ENCODE measurements around the gene ADGRF4. TPM values are rescaled to one million over a fixed set of nuclear protein-coding genes. Genes with fewer than 3 reads are reported as not detected.

The ADGRF4 gene
- total and polyA plus RNA-seq, 2 of the 8 experiments (the other 6 are each of a cell fraction or from before 2014, with no cell fraction given): 0.02 TPM; not detected in 1

GRCh38 chr6:47741807-47742206, 43.4 kb downstream of the ADGRF4 start:
- POLR2A ChIA-PET (ENCODE audit: partially characterized antibody): no interaction called here
- Histone ChIP-seq H3K27ac (ENCODE audit: low read depth, low read length) (no peak overlapping the region), H3K27me3 (replicated peaks in 1 of 4; ENCODE audit: control insufficient read depth in 3 of 4, extremely low read depth in 1 of 4, insufficient read depth in 3 of 4, low read length in 3 of 4) (no peaks in the 10 kb centered on the region), H3K23me2 (ENCODE audit: low read depth, low read length) (no peaks in the 10 kb centered on the region; the same call in 1 of the 2 replicates), H2AK5ac (ENCODE audit: low read depth, low read length) (no peak overlapping the region), H3K14ac (ENCODE audit: insufficient read length) (no peak overlapping the region), H4K20me1 (replicated peaks in 1 of 2; ENCODE audit: control insufficient read depth in 1 of 2, insufficient read depth in 2 of 2, low read length in 2 of 2) (no peaks in the 10 kb centered on the region), H3K23ac (ENCODE audit: insufficient read length) (no peak overlapping the region), H2BK20ac (ENCODE audit: low read length) (no peak overlapping the region), H3K56ac (replicated peaks; ENCODE audit: insufficient read length, low read depth, low read length) (no peak overlapping the region), H4K8ac (ENCODE audit: extremely low read depth, insufficient read depth, low read length) (no peak overlapping the region), H3K4me1 (replicated peaks in 1 of 4; ENCODE audit: control insufficient read depth in 3 of 4, insufficient read depth in 4 of 4, low read length in 3 of 4) (peaks cover 0 to 5% (median 1%) of the 10 kb centered on the region in 4 experiments; a peak in 4 of 7 replicates), H2BK15ac (ENCODE audit: low read length) (no peak overlapping the region), H2BK12ac (ENCODE audit: low read depth, low read length) (0 out of 2 replicates have a peak overlapping the region, but pooled peaks have one; percentile 75), H3K4me2 (ENCODE audit: insufficient read depth in 1 of 2, low read depth in 2 of 2, low read length in 2 of 2) (no peak overlapping the region), H3K79me1 (ENCODE audit: low read depth, low read length) (no peaks in the 10 kb centered on the region), H3K9ac (replicated peaks in 1 of 4; ENCODE audit: extremely low read depth in 1 of 4, low read depth in 3 of 4, low read length in 3 of 4) (no peak overlapping the region), H2BK5ac (ENCODE audit: low read depth, low read length) (no peak overlapping the region), H3K9me3 (ENCODE audit: insufficient read depth in 2 of 2, low read depth in 1 of 2, low read length in 1 of 2) (no peaks in the 10 kb centered on the region; a peak in 2 of 4 replicates), H3K18ac (ENCODE audit: extremely low read depth, low read length) (no peak overlapping the region), H4K91ac (replicated peaks; ENCODE audit: insufficient read length, low read length) (no peak overlapping the region), H2AFZ (ENCODE audit: low read length) (no peak overlapping the region), H3K36me3 (ENCODE audit: control insufficient read depth in 2 of 4, insufficient read depth in 4 of 4, low read length in 3 of 4) (no peaks in the 10 kb centered on the region), H3K4me3 (ENCODE audit: extremely low read depth in 1 of 4, insufficient read depth in 2 of 4, low read depth in 3 of 4, low read length in 4 of 4) (no peak overlapping the region), H4K5ac (ENCODE audit: insufficient read length, low read depth, low read length) (no peak overlapping the region), H3K4ac (replicated peaks; ENCODE audit: insufficient read length, low read depth, low read length) (no peak overlapping the region), H3K79me2 (ENCODE audit: control insufficient read depth in 1 of 2, insufficient read depth in 2 of 2, low read length in 2 of 2) (no peaks in the 10 kb centered on the region), H2BK120ac (replicated peaks; ENCODE audit: low read depth, low read length) (no peak overlapping the region)
- DNase-seq (ENCODE audit: low read depth in 1 of 2, low spot score in 2 of 2): no peak
- no peak for FAIRE-seq
- CTCF ChIA-PET (ENCODE audit: partially characterized antibody): no interaction called here
- WGBS, 2 experiments (ENCODE audit: extremely low coverage in 1 of 2, insufficient coverage in 1 of 2, insufficient read length in 1 of 2, insufficient replicate concordance in 2 of 2, low coverage in 1 of 2, low lambda C conversion rate in 2 of 2, missing lambda C conversion rate in 1 of 2): 91% methylated on average over 2 of the region's 2 CpGs; no CpG with 5 or more reads in 1 of the 2 experiments
- no peak for TF ChIP-seq CHD2 (IDR thresholded peaks at IDR 0.05; ENCODE audit: low read length)
- no peak for TF ChIP-seq ASH2L (IDR thresholded peaks at IDR 0.05; ENCODE audit: low read length)
- TF ChIP-seq SIX5 (IDR thresholded peaks at IDR 0.05; ENCODE audit: low read depth, low read length): no peak
- no peak for TF ChIP-seq POU5F1 (IDR thresholded peaks at IDR 0.05; ENCODE audit: low read depth, low read length)
- no peak for TF ChIP-seq KDM4A (IDR thresholded peaks at IDR 0.05; ENCODE audit: low read depth, low read length, severe bottlenecking)
- no peak for TF ChIP-seq MAFK (IDR thresholded peaks at IDR 0.05; ENCODE audit: low read depth, low read length)
- TF ChIP-seq GABPA (IDR thresholded peaks at IDR 0.05; ENCODE audit: borderline replicate concordance, insufficient read depth, low read length): no peak
- TF ChIP-seq JUND (IDR thresholded peaks at IDR 0.05; ENCODE audit: low read length): no peak
- TF ChIP-seq TAF1 (IDR thresholded peaks at IDR 0.05; ENCODE audit: low read depth, low read length): no peak
- no peak for TF ChIP-seq CREB1 (IDR thresholded peaks at IDR 0.05)
- no peak for TF ChIP-seq HDAC6 (IDR thresholded peaks at IDR 0.05; ENCODE audit: low read depth, low read length)
- TF ChIP-seq FOSL1 (IDR thresholded peaks at IDR 0.05; ENCODE audit: insufficient read depth, low read depth, low read length): no peak
- no peak for TF ChIP-seq NRF1 (IDR thresholded peaks at IDR 0.05; ENCODE audit: low read depth, low read length)
- no peak for TF ChIP-seq CBX5 (IDR thresholded peaks at IDR 0.05; ENCODE audit: low read depth, low read length)
- TF ChIP-seq BACH1 (IDR thresholded peaks at IDR 0.05; ENCODE audit: low read length): no peak
- TF ChIP-seq POLR2AphosphoS5 (IDR thresholded peaks at IDR 0.05; ENCODE audit: low read depth, low read length): no peak
- no peak for TF ChIP-seq ZNF274 (IDR thresholded peaks at IDR 0.05; ENCODE audit: borderline replicate concordance, extremely low read depth, low read length)

All from H1 (cell line).